ENCODE data around the gene DNAJA2. TPM values are rescaled to one million over a fixed set of nuclear protein-coding genes. Genes with fewer than 3 reads are reported as not detected.

The DNAJA2 gene
- total and polyA plus RNA-seq, 9 of the 15 experiments (the other 6 are each of a cell fraction or from before 2014, with no cell fraction given), result 24.1 to 75.9 (median 50.7) TPM

- TF ChIP-seq ZNF134 (CRISPR knock-in tag; conservative IDR thresholded peaks at IDR 0.05) (no peak), MITF (IDR thresholded peaks at IDR 0.05) (no peak), ZKSCAN3 (CRISPR knock-in tag; IDR thresholded peaks at IDR 0.05) (no peak), MEF2A (IDR thresholded peaks at IDR 0.05; ENCODE audit: control insufficient read depth, low read depth, low read length) (no peak), EGR1 (conservative IDR thresholded peaks at IDR 0.05) (peak; percentile 90), ZNF695 (CRISPR knock-in tag; IDR thresholded peaks at IDR 0.05) (no peak), RNF219 (CRISPR knock-in tag; IDR thresholded peaks at IDR 0.05) (no peak), HLTF (IDR thresholded peaks at IDR 0.05) (no peak), HDAC2 (IDR thresholded peaks at IDR 0.05) (0 out of 2 replicates have a peak, but pooled peaks have one; percentile 54), RFX5 (IDR thresholded peaks at IDR 0.05; ENCODE audit: low read depth, low read length) (no peak), POLR3G (IDR thresholded peaks at IDR 0.05; ENCODE audit: extremely low read depth, insufficient read length, insufficient replicate concordance) (no peak)
- TF ChIP-seq, protein P1, sequence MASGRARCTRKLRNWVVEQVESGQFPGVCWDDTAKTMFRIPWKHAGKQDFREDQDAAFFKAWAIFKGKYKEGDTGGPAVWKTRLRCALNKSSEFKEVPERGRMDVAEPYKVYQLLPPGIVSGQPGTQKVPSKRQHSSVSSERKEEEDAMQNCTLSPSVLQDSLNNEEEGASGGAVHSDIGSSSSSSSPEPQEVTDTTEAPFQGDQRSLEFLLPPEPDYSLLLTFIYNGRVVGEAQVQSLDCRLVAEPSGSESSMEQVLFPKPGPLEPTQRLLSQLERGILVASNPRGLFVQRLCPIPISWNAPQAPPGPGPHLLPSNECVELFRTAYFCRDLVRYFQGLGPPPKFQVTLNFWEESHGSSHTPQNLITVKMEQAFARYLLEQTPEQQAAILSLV (tag; IDR thresholded peaks at IDR 0.05), result no peak
These were observed at the start of gene DNAJA2 (continued) for GRCh38 chr16:46973207-46973995.
